ENCODE measurements around the gene PJA2. TPM values are rescaled to one million over a fixed set of nuclear protein-coding genes. Genes with fewer than 3 reads are reported as not detected.
"Not testable (repeated sequence)": the region's sequence is repeated elsewhere in the genome, so short reads cannot be mapped to it uniquely, and the experiment has no call there.

PJA2 gene
- total RNA-seq, result 39.2 TPM

GRCh38 chr5:109409844-109410388 is at the start of gene PJA2:
Gene PJA2, minus strand, starts transcription at chr5:109409974. Its CDS starts 26,541 bp downstream, at chr5:109383433.
- peak; percentile 97 for ATAC-seq

GRCh38 chr5:109455598-109456096 is 45.9 kb upstream of the PJA2 start:
- ATAC-seq, result peak; percentile 100

GRCh38 chr5:109454731-109455505 is 45.1 kb upstream of the PJA2 start:
- ATAC-seq, result peak; percentile 52

DNA sequence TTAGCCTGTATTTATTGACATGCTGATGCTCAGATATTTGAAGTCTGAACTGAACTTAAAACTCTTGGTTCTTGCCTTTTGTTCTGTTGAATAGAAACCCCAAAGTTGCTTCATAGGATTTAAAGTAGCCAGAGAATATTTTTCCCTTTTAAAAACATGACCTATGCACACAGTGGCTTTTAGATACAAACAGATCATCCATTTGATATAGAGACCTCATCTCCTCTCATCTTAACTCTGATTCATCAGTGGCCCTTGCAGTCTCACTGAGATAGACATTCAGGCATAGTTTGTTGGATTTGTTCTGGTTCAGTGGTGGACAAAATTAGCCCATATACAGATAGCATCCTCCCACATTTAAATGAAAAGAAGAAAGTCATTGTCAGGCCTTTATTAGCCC is 43.5 kb upstream of the PJA2 start:
- no peak for ATAC-seq

DNA sequence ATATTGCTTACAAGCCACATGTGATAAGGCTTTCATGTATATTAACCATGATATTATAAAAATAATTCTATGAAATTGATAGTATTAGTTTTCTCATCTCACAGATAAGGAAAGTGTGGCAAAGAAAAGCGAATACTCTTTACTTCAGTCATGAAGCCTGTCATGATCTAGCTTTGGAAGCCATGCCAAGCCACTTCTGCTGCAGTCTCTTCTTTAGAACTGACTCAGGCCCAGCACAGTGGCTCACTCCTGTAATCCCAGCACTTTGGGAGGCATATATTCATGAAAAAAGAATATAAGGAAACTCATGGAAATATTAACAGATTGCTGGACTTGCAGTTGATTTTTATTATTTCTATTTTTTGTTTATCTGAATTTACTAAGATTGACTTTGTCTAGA is 42.9 kb upstream of the PJA2 start:
- ATAC-seq, result no peak

DNA sequence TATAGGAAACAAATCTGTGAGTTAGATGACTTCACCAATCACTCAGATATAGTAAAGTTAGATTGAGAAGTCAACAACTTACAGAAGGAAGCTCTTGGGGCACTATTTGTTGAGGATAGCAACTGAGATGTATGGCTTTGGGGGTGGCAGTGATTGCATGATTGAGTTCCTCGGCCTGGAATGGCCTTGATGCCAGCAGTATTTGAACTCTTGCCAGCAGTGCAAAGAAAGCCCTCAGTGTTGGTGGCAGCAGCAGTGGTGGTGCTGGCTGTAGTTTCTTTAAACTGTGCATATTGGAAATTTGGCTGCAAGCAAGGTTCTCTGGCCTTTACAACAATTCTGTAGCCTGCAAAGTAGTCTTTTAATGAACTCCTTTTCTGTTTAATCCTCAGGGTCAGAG is 41.4 kb upstream of the PJA2 start:
- no peak for ATAC-seq

DNA sequence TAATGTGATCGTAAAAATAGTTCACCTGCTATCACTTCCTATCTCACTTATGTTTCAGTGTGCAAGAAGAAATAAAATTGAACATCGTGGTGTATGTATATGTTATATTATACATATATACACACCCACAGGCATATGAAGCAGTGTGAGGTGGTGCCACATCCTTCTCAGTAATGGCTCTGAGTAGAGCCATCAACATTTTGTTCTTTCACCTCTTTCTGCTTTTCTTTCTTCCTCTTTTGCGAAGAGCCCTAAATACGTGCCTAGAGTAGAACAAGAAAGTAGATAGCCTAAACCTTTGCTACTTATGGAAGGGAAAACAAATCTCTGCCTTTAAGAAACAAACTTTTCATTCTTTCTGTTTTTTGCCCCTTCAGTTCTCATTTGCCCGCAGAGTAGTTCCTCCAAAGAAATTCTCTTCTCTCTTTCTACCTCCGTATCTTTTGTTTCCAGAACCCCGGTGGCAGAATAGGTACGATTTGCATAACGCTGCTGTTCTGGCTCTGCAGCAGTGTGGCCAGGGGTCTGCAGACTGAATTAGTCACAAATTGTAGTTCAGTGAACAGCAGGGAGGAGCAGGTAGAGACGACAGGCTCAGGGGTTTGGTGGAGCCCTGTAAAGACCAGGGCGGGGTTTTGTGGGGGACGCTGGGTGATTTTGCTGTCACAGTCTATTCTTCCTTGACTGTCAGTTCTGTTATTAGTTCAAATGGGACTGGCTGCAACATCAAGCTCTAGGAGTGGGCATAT is 40.5 kb upstream of the PJA2 start:
- no peak for ATAC-seq

- no peak for ATAC-seq
Measured at GRCh38 chr5:109448838-109449237, 39.1 kb upstream of the PJA2 start.

GRCh38 chr5:109439590-109439989 is 29.8 kb upstream of the PJA2 start:
- ATAC-seq, result no peak

DNA sequence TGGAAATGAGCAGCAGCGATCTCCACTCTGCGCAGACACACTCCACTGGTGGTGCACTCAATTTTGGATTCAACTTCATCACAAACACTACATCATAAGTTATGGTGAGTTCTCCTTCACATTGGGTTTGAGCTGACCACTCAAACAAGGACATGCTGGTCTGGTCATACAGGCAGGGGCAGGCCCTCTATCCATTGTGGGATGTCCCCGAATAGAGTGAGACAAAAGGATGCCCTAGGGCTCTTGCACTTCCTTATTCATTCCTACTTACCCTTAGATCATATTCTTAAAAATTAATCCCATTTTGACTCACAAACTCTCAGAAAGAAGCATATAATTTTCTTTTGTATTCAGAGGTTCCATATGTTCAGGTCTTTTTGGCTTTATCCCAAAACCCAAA is 16.3 kb upstream of the PJA2 start:
- peak; percentile 50 for ATAC-seq

GRCh38 chr5:109425521-109425920 is 15.7 kb upstream of the PJA2 start:
- not testable (repeated sequence) for ATAC-seq

GRCh38 chr5:109421956-109422355 is 12.2 kb upstream of the PJA2 start:
- ATAC-seq, result no peak

GRCh38 chr5:109418712-109419352 is 9.1 kb upstream of the PJA2 start:
- no peak for ATAC-seq

- peak; percentile 41 for ATAC-seq
Measured at GRCh38 chr5:109416882-109417281, 7.1 kb upstream of the PJA2 start.

DNA sequence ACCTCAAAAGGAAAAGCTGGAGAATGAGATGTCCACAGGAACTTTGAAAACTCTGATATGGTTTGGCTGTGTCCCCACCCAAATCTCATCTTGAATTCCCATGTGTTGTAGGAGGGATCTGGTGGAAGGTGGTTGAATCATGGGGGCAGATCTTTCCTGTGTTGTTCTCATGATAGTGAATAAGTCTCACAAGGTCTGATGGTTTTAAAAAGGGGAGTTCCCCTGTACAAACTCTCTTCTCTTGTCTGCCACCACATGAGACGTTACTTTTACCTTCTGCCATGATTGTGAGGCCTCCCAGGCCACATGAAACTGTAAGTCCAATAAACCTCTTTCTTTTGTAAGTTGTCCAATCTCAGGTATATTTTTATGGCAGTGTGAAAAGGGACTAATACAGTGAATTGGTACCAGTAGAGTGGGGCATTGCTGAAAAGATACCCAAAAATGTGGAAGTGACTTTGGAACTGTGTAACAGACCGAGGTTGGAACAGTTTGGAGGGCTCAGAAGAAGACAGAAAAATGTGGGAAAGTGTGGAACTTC is 4.2 kb upstream of the PJA2 start:
- ATAC-seq, result not testable (repeated sequence)

DNA sequence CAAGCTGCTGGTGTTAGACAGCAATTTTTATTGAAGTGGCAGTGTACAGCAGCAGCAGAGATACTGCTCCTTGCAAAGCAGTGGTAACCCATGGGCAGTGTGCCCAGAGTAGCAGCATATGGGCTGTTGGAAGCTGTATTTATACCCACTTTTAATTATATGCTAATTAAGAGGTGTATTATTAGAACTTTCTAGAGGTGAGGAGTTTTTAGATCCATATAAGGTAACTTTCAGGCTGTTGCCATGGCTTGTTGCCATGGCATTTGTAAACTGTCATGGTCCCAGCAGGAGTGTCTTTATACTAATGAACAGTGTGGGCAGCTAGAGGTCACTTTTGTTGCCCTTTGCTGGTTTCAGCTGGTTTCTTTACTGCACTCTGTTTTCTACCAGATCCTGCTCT is 3.7 kb upstream of the PJA2 start:
- ATAC-seq, result no peak

GRCh38 chr5:109412981-109413402 is 3.2 kb upstream of the PJA2 start:
- no peak for ATAC-seq

- peak; percentile 55 for ATAC-seq
Measured at GRCh38 chr5:109411627-109412026, 1.9 kb upstream of the PJA2 start.

DNA sequence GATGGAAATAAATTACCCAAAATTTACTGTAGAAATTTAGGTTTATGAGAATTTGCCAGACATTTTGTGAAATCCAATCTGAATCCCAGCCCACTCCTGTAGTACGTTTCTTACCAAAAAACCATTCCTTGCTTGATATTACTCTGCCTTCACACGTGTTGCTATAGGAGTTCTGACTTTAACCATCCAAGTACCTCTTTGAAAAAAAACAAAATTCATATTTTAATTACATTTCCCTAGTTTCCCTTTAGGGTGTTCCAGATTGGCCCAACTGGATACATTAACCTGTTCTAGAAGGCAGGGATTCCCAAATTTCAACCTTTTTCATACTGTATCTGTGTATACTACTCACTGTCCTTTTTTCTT is 1.4 kb upstream of the PJA2 start:
- no peak for ATAC-seq

GRCh38 chr5:109410389-109411148 is 795 bp upstream of the PJA2 start:
- peak; percentile 14 for ATAC-seq

DNA sequence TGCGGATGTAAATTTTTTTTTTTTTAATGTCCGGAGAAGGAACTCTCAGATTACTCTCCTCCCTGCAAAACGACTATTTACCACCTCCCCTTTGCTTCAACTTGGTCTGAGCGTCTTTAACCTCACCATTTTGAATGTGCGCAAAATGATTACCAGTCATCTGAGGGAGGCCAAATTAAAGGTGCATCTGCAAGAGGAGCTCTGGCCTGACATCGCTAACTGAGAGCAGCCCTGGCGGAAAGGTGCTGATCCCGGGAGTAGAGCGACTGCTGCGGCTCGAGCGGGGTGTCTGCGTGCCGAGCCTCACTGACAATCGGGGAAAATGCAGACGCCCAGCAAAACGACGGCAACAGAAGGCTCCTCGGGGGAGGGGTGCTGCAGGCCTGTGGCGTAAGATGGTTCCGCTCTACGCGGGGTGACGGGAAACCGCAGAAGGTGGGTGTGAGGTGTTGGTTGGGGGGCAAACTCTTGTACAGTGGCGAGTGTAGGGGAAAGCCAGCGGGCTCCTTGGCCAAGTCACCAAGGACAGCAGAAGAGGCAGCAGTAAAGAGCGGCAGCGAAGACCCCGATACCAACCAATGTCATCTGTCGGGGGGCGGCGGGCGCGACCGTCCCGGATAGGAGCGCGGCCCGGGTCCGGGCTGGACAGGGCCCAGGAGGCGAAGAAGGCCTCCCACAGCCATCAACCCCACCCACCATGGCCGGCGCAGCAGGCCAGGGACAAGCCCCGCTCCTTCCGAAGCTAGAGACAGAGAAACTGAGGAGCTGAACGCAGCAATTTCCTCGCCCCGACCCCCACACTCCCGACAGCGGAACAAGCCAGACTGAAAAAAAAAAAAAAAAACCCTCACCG is 557 bp downstream of the PJA2 start:
- peak; percentile 41 for ATAC-seq
